Vagina (tissue), 2 donors: ENCODE results near the gene DPYD. TPM values are rescaled to one million over a fixed set of nuclear protein-coding genes. Genes with fewer than 3 reads are reported as not detected.

Experiments
- DNase-seq, 2 donors: peaks; one replicate each; pipeline ENCODE4 v3.0.0-alpha.2; 2017; ENCODE audit errors: extremely low spot score in 2 of 2
- H3K27ac ChIP-seq: fragments of 200-600 bp; sonication (generic); one replicate; pipeline ENCODE4 v1.5.1; 2019
- H3K27me3 ChIP-seq: fragments of 200-600 bp; sonication (generic); one replicate; pipeline ENCODE4 v1.5.1; 2019
- H3K36me3 ChIP-seq, 2 donors: fragments of 200-600 bp; sonication (generic); one replicate each; pipeline ENCODE4 v1.5.1; 2017 to 2019
- H3K4me1 ChIP-seq: fragments of 200-600 bp; sonication (generic); one replicate; pipeline ENCODE4 v1.5.1; 2019
- H3K4me3 ChIP-seq, 2 donors: fragments of 200-600 bp; sonication (generic); 1 replicate in 1 of 2; 2 replicates in 1 of 2; pipeline ENCODE4 v1.5.1; 2016 to 2019
- H3K9me3 ChIP-seq: fragments of 200-600 bp; sonication (generic); one replicate; pipeline ENCODE4 v1.5.1; 2019
- POLR2A ChIP-seq, 2 donors: fragments of 450-650 bp; IDR thresholded peaks; one replicate each; pipeline ENCODE4 v1.6.1; 2017; ENCODE audit warnings: antibody characterized with exemption in 2 of 2, mild to moderate bottlenecking in 2 of 2, moderate library complexity in 2 of 2
- POLR2AphosphoS5 ChIP-seq, 2 donors: sonication (generic); formaldehyde crosslinking; IDR thresholded peaks; one replicate each; pipeline ENCODE4 v1.9.0; 2017; ENCODE audit warnings: antibody characterized with exemption in 2 of 2, mild to moderate bottlenecking in 2 of 2, low read depth in 1 of 2; ENCODE audit not compliant: insufficient read depth in 1 of 2
- intact Hi-C: fragments of 100-400 bp; cut with DNase I; formaldehyde crosslinking; loops from one replicate; pipeline ENCODE4 v1.15.1; 2023
- total RNA-seq: library from RNA; depleted of rRNA; stranded (reverse); fragments of >200 nt; gene quantifications from one replicate; pipeline ENCODE4 v1.2.3, GENCODE V29; 2016
- TF ChIP-seq, protein P1 (sequence below), 3 experiments: fragments of 450-650 bp in 2 of 3; fragments of 200-600 bp in 1 of 3; sonication (generic) in 1 of 3; IDR thresholded peaks; one replicate each; pipeline ENCODE4 v1.5.1; 2017 to 2019; ENCODE audit warnings: antibody characterized with exemption in 3 of 3, mild to moderate bottlenecking in 2 of 3, moderate library complexity in 2 of 3

The DPYD gene
- total RNA-seq, 1 donor from 2014 or later = 45.7 TPM

DNA sequence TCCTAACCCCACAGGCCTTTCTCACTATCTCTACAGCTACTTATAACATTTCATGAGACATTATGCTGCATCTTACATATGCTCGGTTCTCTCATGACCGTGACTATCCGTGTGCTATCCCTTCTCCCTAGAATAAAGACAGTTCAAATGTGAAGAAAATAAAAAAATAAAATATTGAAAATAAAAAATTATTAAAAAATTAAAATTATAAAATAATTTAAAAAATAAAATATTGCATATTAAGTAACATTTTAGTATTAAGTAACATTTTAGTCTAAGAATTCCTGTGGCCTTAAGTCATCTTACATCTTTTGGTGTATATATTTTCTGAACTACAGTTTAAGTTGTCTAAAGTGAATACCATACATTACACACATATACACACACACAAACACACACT lies 415.5 kb downstream of the DPYD start:
- DNase-seq = no peak
- intact Hi-C loops = no loop called here
- Histone ChIP-seq H3K4me1 (no peaks in the 10 kb centered on the region), H3K27me3 (no peaks in the 10 kb centered on the region), H3K27ac (no peak overlapping the region), H3K36me3 (no peaks in the 10 kb centered on the region), H3K9me3 (no peaks in the 10 kb centered on the region), H3K4me3 (no peak overlapping the region)
- TF ChIP-seq, protein P1, sequence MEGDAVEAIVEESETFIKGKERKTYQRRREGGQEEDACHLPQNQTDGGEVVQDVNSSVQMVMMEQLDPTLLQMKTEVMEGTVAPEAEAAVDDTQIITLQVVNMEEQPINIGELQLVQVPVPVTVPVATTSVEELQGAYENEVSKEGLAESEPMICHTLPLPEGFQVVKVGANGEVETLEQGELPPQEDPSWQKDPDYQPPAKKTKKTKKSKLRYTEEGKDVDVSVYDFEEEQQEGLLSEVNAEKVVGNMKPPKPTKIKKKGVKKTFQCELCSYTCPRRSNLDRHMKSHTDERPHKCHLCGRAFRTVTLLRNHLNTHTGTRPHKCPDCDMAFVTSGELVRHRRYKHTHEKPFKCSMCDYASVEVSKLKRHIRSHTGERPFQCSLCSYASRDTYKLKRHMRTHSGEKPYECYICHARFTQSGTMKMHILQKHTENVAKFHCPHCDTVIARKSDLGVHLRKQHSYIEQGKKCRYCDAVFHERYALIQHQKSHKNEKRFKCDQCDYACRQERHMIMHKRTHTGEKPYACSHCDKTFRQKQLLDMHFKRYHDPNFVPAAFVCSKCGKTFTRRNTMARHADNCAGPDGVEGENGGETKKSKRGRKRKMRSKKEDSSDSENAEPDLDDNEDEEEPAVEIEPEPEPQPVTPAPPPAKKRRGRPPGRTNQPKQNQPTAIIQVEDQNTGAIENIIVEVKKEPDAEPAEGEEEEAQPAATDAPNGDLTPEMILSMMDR (IDR thresholded peaks at IDR 0.05) = no peak
- no peak for TF ChIP-seq POLR2A (IDR thresholded peaks at IDR 0.05)
- TF ChIP-seq POLR2AphosphoS5 (IDR thresholded peaks at IDR 0.05; ENCODE audit: insufficient read depth in 1 of 2, low read depth in 1 of 2) = no peak

DNA sequence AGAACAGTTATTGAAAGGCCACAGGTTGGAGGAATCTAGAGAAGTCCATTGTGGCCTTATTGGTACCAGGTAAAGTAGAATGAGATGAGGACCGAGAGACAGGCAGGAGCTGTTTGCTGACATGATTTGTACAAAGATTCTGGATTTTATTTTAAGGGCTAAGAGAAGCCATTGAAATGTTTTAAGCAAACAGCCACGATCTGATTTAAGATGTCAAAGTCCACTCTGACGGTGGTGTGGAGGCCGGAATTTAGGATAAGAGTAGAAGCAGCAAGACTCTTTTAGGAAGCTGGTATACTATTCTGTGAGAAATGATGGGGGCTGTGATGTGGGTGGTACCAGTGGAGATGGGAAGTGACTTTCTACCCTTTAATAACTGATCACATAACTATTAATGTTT lies 418.5 kb downstream of the DPYD start:
- no peak overlapping the region for H3K4me3 ChIP-seq
- no peaks in the 10 kb centered on the region for H3K9me3 ChIP-seq
- H3K4me1 ChIP-seq = no peaks in the 10 kb centered on the region
- TF ChIP-seq POLR2AphosphoS5 (IDR thresholded peaks at IDR 0.05; ENCODE audit: insufficient read depth in 1 of 2, low read depth in 1 of 2) (no peak), POLR2A (IDR thresholded peaks at IDR 0.05) (no peak)
- TF ChIP-seq, protein P1 (IDR thresholded peaks at IDR 0.05) = no peak
- H3K27me3 ChIP-seq = no peaks in the 10 kb centered on the region
- no peak for DNase-seq
- H3K36me3 ChIP-seq = no peaks in the 10 kb centered on the region
- H3K27ac ChIP-seq = no peak overlapping the region
- intact Hi-C loops = no loop called here

DNA sequence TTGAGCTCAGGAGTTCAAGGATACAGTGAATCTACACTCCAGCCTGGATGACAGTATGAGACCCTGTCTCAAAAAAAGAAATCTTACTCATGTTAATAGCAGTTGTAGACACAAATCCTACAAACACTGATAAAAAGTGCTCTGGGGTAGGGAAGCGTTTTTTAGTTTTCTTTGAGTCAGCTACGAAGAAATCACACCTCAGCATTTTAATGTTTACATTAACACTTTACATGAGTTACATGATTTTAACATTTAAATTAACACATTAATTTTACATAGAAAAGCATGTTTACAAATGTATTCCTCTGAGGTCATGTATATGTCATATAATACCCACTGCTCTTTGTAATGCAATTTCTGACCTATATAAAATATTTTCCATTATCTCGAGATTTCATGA lies 419.2 kb downstream of the DPYD start:
- no peak for DNase-seq
- no peak for TF ChIP-seq POLR2AphosphoS5 (IDR thresholded peaks at IDR 0.05; ENCODE audit: insufficient read depth in 1 of 2, low read depth in 1 of 2)
- TF ChIP-seq, protein P1 (IDR thresholded peaks at IDR 0.05) = no peak
- no peaks in the 10 kb centered on the region for H3K4me1 ChIP-seq
- intact Hi-C loops = no loop called here
- no peaks in the 10 kb centered on the region for H3K27me3 ChIP-seq
- no peaks in the 10 kb centered on the region for H3K9me3 ChIP-seq
- H3K36me3 ChIP-seq = no peaks in the 10 kb centered on the region
- H3K4me3 ChIP-seq = no peak overlapping the region
- no peak overlapping the region for H3K27ac ChIP-seq

DNA sequence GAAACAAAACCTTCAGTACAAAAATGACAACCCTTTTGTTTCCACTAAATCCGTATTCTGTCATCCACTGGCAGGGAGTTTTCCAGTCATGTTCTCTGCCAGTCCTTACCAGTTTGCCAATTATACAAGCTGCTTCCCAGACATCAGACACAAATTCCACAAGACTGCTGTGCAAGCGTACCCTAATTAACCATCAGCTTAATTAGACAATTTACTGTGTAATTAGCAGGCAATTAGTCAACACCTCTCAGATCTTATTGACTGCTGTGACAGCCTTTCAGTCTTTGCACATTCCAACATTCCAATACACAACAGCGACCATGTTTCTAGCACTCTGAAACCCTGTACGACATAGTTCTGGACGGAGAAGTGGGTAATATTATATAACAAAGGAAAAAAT lies 420.1 kb downstream of the DPYD start:
- no peak for TF ChIP-seq POLR2AphosphoS5 (IDR thresholded peaks at IDR 0.05; ENCODE audit: insufficient read depth in 1 of 2, low read depth in 1 of 2)
- no peak for TF ChIP-seq POLR2A (IDR thresholded peaks at IDR 0.05)
- TF ChIP-seq, protein P1 (IDR thresholded peaks at IDR 0.05) = no peak
- no peaks in the 10 kb centered on the region for H3K9me3 ChIP-seq
- intact Hi-C loops = no loop called here
- DNase-seq = no peak
- no peaks in the 10 kb centered on the region for H3K36me3 ChIP-seq
- no peak overlapping the region for H3K27ac ChIP-seq
- no peaks in the 10 kb centered on the region for H3K4me1 ChIP-seq
- no peaks in the 10 kb centered on the region for H3K27me3 ChIP-seq
- no peak overlapping the region for H3K4me3 ChIP-seq

DNA sequence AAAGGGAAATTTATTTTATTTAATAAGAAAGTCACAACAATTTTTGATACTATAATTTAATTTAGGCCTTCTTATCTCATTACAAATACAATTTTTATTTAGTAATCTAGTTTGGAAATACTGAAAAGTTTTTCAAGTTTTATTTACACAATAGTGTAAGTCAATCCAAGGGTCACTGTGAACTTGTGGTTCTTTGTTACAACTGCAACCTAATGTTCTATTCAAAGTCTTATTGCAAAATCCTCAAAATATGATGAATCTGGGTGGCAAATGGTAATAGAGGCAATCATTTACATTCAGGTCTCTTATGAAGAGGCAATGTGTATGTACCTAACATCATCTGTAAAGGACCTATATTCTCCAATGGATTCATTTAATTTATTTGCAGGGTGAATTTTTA lies 421.2 kb downstream of the DPYD start:
- no peak overlapping the region for H3K27ac ChIP-seq
- H3K36me3 ChIP-seq = no peaks in the 10 kb centered on the region
- no peak overlapping the region for H3K4me3 ChIP-seq
- no peaks in the 10 kb centered on the region for H3K27me3 ChIP-seq
- no peaks in the 10 kb centered on the region for H3K9me3 ChIP-seq
- DNase-seq = no peak
- intact Hi-C loops = no loop called here
- H3K4me1 ChIP-seq = no peaks in the 10 kb centered on the region
- TF ChIP-seq POLR2A (IDR thresholded peaks at IDR 0.05) (no peak), POLR2AphosphoS5 (IDR thresholded peaks at IDR 0.05; ENCODE audit: insufficient read depth in 1 of 2, low read depth in 1 of 2) (no peak)

DNA sequence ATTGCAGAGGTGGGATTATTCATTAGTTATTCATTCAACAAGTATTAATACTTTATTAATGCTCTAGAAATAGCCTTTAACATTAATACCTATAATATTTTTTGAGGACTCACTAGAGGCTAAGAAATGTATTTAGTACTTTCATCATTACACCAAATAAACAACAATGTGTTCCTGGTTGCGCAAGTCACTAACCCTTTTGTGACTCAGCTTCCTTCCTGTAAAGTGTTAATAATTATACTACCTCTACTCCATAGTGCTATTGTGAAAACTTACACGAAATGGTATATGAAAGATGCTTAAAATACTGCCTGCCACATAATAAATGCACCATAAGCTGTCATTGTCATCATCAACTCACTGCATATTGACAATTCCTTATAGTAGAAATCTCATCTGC lies 431.0 kb downstream of the DPYD start:
- H3K36me3 ChIP-seq = no peaks in the 10 kb centered on the region
- no peak for DNase-seq

More for the DNA sequence above, 431.0 kb downstream of the DPYD start:
- Histone ChIP-seq H3K9me3 (no peaks in the 10 kb centered on the region), H3K27ac (no peak overlapping the region), H3K27me3 (no peaks in the 10 kb centered on the region), H3K4me3 (no peak overlapping the region), H3K4me1 (no peaks in the 10 kb centered on the region)
- intact Hi-C loops = no loop called here
- TF ChIP-seq, protein P1 (IDR thresholded peaks at IDR 0.05) = no peak
- TF ChIP-seq POLR2A (IDR thresholded peaks at IDR 0.05) (no peak), POLR2AphosphoS5 (IDR thresholded peaks at IDR 0.05; ENCODE audit: insufficient read depth in 1 of 2, low read depth in 1 of 2) (no peak)
